Breast epithelium (tissue), 3 donors: ENCODE results near the gene GRIFIN.

ENCODE experiments used
- CTCF ChIP-seq, 3 donors: fragments of 450-650 bp; IDR thresholded peaks; one replicate each; pipeline ENCODE4 v1.5.1; 2016 to 2017; ENCODE audit warnings: antibody characterized with exemption in 3 of 3, mild to moderate bottlenecking in 3 of 3, moderate library complexity in 3 of 3
- POLR2A ChIP-seq: fragments of 450-650 bp; IDR thresholded peaks from one replicate; pipeline ENCODE4 v1.6.1; 2016; ENCODE audit warnings: antibody characterized with exemption, mild to moderate bottlenecking, moderate library complexity
- POLR2AphosphoS5 ChIP-seq, 3 donors: sonication (generic); formaldehyde crosslinking; IDR thresholded peaks; one replicate each; pipeline ENCODE4 v1.6.1; 2017; ENCODE audit warnings: antibody characterized with exemption in 3 of 3

GRCh38 chr7:2479276-2480069 is 3.3 kb upstream of the GRIFIN start:
- TF ChIP-seq CTCF (IDR thresholded peaks at IDR 0.05) (no peak), POLR2A (no peak), POLR2AphosphoS5 (IDR thresholded peaks at IDR 0.05) (no peak)
